ENCODE data around the gene MXRA7. TPM values are rescaled to one million over a fixed set of nuclear protein-coding genes. Genes with fewer than 3 reads are reported as not detected.

Gene MXRA7
- total RNA-seq, 1 donor from 2014 or later, result 200 TPM

Small RNAs within 50 kb of the gene (microRNA-seq; reads per million reads assigned to microRNA genes)
- gene MIR636 (ENCODE audit: borderline number of aligned reads), result 3.9 reads per million

Other genes with a start within 250 kb of the MXRA7 start
- not detected in 3 replicates for gene AANAT, start 243.4 kb downstream of the MXRA7 start, total RNA-seq
- gene RHBDF2, start 209.5 kb downstream of the MXRA7 start, total RNA-seq, result 4.7 to 5.4 TPM (median 4.9 TPM) in 3 replicates
- 0.48 to 5.4 TPM (median 4.6 TPM) in 3 replicates for gene CYGB, start 173.3 kb downstream of the MXRA7 start, total RNA-seq
- 0.55 to 1.0 TPM (median 0.92 TPM) in 3 replicates for gene PRCD, start 170.9 kb downstream of the MXRA7 start, total RNA-seq
- 1.5 to 3.0 TPM (median 2.8 TPM) in 3 replicates for gene ST6GALNAC2, start 125.1 kb downstream of the MXRA7 start, total RNA-seq
- not detected in 3 replicates for gene ST6GALNAC1, start 67.2 kb downstream of the MXRA7 start, total RNA-seq
- 22.4 to 27.2 TPM (median 25.0 TPM) in 3 replicates for gene JMJD6, start 15.6 kb upstream of the MXRA7 start, total RNA-seq
- 24.3 to 28.4 TPM (median 27.0 TPM) in 3 replicates for gene METTL23, start 15.9 kb upstream of the MXRA7 start, total RNA-seq
- gene SRSF2, start 26.4 kb upstream of the MXRA7 start, total RNA-seq, result 94.4 to 183 TPM (median 95.2 TPM) in 3 replicates
- 30.3 to 33.6 TPM (median 31.1 TPM) in 3 replicates for gene MFSD11, start 27.2 kb upstream of the MXRA7 start, total RNA-seq
- 0.20 to 0.33 TPM (median 0.31 TPM) in 3 replicates for gene MGAT5B, start 157.4 kb upstream of the MXRA7 start, total RNA-seq

All from chondrocyte (in vitro differentiated cells).